Coronary artery (tissue), 2 donors: ENCODE results near the gene DMPK.

Experiments
- DNase-seq: peaks from one replicate; pipeline ENCODE4 v3.0.0-alpha.2; 2017; ENCODE audit warnings: low spot score
- H3K27ac ChIP-seq, 2 donors: fragments of 200-600 bp; sonication (generic); one replicate each; pipeline ENCODE4 v1.5.1; 2016 to 2019
- H3K4me3 ChIP-seq: fragments of 200-600 bp; sonication (generic); 2 replicates; pipeline ENCODE4 v1.5.1; 2016; ENCODE audit warnings: mild to moderate bottlenecking, moderate library complexity
- CTCF ChIP-seq: fragments of 200-600 bp; sonication (generic); IDR thresholded peaks from one replicate; pipeline ENCODE4 v1.5.1; 2019; ENCODE audit warnings: antibody characterized with exemption

Gene DMPK

GRCh38 chr19:45772912-45773311 lies 9.4 kb downstream of the DMPK start:
- TF ChIP-seq CTCF, result no peak
- no peak for DNase-seq
- Histone ChIP-seq H3K4me3 (no peak overlapping the region), H3K27ac (peak overlapping the region in 1 of 2 donors; percentile 17)

- peak overlapping the region in 1 of 2 donors; percentile 95 for H3K27ac ChIP-seq
- TF ChIP-seq CTCF, result no peak
- DNase-seq, result no peak
- H3K4me3 ChIP-seq, result no peak overlapping the region
Observed at GRCh38 chr19:45772130-45772840, 10.0 kb downstream of the DMPK start.

DNA sequence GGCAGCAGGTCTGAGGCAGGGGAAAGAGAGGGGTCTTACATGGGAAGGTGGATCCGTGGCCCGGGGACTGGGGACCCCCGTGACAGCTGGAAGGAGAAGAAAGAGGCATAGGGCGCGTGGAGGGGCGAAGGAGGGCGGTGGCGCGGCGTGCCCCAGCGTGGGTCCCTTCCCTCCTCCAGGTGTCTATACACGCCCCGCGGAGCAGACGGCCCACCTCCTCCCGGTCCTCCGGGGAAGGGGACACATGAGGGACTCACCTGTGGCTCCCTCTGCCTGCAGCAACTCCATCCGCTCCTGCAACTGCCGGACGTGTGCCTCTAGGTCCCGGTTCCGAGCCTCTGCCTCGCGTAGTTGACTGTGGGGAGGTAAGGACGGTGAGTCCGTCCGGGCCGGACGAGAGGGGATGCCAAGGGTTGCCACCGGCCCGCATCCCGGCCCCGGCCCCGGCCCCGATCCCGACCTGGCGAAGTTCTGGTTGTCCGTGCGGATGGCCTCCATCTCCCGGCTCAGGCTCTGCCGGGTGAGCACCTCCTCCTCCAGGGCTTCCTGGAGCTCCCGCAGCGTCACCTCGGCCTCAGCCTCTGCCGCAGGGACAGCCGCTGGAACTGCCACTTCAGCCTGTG lies 10.9 kb downstream of the DMPK start:
- no peak for TF ChIP-seq CTCF
- Histone ChIP-seq H3K27ac (peak overlapping the region; percentile 93 to 95), H3K4me3 (peak overlapping the region; percentile 87)
- DNase-seq, result no peak

DNA sequence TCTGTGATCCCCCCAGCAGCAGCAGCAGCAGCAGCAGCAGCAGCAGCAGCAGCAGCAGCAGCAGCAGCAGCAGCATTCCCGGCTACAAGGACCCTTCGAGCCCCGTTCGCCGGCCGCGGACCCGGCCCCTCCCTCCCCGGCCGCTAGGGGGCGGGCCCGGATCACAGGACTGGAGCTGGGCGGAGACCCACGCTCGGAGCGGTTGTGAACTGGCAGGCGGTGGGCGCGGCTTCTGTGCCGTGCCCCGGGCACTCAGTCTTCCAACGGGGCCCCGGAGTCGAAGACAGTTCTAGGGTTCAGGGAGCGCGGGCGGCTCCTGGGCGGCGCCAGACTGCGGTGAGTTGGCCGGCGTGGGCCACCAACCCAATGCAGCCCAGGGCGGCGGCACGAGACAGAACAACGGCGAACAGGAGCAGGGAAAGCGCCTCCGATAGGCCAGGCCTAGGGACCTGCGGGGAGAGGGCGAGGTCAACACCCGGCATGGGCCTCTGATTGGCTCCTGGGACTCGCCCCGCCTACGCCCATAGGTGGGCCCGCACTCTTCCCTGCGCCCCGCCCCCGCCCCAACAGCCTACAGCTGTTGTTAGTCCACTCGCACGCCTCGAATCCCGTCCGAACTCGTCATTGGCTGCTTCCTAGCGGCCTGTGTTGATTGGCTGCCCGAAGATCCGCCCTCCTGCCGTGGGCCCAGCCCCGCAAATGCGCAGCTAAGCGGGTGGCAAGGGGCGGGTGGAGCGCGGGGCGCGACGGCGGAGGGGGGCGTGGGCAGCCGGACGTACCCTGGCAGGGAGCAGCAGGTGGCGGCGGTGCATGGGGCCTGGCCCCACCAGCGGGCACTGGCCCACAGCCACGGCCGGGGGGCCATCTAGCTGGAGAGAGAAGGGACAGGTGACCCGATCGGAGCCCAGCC lies 11.8 kb downstream of the DMPK start:
- peak; percentile 97 for TF ChIP-seq CTCF
- H3K4me3 ChIP-seq, result peak overlapping the region; percentile 87
- peak overlapping the region; percentile 93 to 95 for H3K27ac ChIP-seq
- peak; percentile 99 for DNase-seq

GRCh38 chr19:45769821-45770191 lies 12.5 kb downstream of the DMPK start:
- TF ChIP-seq CTCF, result no peak
- H3K4me3 ChIP-seq, result peak overlapping the region; percentile 87
- no peak for DNase-seq
- H3K27ac ChIP-seq, result peak overlapping the region; percentile 93 to 95

- Histone ChIP-seq H3K4me3 (peak within 1 kb of the TSS; percentile 87), H3K27ac (peak within 1 kb of the TSS; percentile 93 to 98)
- TF ChIP-seq CTCF, result no peak
- peak; percentile 98 for DNase-seq
Observed at GRCh38 chr19:45768984-45769782, 13.1 kb downstream of the DMPK start, which contains the start of gene SIX5. SIX5 (minus strand) TSS chr19:45769252; CDS start chr19:45768844, 408 bp downstream.
